Measurements from ENCODE around the gene ZNF514. TPM values are rescaled to one million over a fixed set of nuclear protein-coding genes. Genes with fewer than 3 reads are reported as not detected.
"Not testable (repeated sequence)": the region's sequence is repeated elsewhere in the genome, so short reads cannot be mapped to it uniquely, and the experiment has no call there.

ZNF514 gene
- total RNA-seq, 3 donors from 2014 or later, result 12.3 to 28.0 (median 14.8) TPM

- Histone ChIP-seq H3K4me3 (no peak overlapping the region), H3K4me1 (ENCODE audit: low read depth) (peaks cover 6% of the 10 kb centered on the region), H3K9me3 (no peaks in the 10 kb centered on the region), H3K36me3 (ENCODE audit: low read depth) (no peaks in the 10 kb centered on the region)
- intact Hi-C loops (cut with DNase I, micrococcal nuclease), result no loop called here
- no peak for DNase-seq
- TF ChIP-seq, protein P1, sequence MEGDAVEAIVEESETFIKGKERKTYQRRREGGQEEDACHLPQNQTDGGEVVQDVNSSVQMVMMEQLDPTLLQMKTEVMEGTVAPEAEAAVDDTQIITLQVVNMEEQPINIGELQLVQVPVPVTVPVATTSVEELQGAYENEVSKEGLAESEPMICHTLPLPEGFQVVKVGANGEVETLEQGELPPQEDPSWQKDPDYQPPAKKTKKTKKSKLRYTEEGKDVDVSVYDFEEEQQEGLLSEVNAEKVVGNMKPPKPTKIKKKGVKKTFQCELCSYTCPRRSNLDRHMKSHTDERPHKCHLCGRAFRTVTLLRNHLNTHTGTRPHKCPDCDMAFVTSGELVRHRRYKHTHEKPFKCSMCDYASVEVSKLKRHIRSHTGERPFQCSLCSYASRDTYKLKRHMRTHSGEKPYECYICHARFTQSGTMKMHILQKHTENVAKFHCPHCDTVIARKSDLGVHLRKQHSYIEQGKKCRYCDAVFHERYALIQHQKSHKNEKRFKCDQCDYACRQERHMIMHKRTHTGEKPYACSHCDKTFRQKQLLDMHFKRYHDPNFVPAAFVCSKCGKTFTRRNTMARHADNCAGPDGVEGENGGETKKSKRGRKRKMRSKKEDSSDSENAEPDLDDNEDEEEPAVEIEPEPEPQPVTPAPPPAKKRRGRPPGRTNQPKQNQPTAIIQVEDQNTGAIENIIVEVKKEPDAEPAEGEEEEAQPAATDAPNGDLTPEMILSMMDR (IDR thresholded peaks at IDR 0.05), result no peak
- no peak for ATAC-seq
Observed at GRCh38 chr2:95203911-95204310, 44.3 kb upstream of the ZNF514 start.

- ATAC-seq; H3K4me3 ChIP-seq; intact Hi-C loops (cut with DNase I, micrococcal nuclease); H3K9me3 ChIP-seq; H3K4me1 ChIP-seq (ENCODE audit: low read depth); H3K36me3 ChIP-seq (ENCODE audit: low read depth): not testable (repeated sequence)
- DNase-seq, result peak in 2 of 3 donors; percentile 77 to 80
Observed at GRCh38 chr2:95192956-95193355, 33.3 kb upstream of the ZNF514 start.

GRCh38 chr2:95185973-95186372 is 26.3 kb upstream of the ZNF514 start:
- TF ChIP-seq, protein P1 (IDR thresholded peaks at IDR 0.05), result no peak
- Histone ChIP-seq H3K4me1 (ENCODE audit: low read depth) (no peaks in the 10 kb centered on the region), H3K9me3 (no peaks in the 10 kb centered on the region), H3K36me3 (ENCODE audit: low read depth) (no peaks in the 10 kb centered on the region), H3K4me3 (no peak overlapping the region)
- DNase-seq, result no peak
- intact Hi-C loops (cut with DNase I, micrococcal nuclease), result no loop called here
- ATAC-seq, result no peak

- DNase-seq (no peak), ATAC-seq (no peak)
- no peak overlapping the region for H3K4me3 ChIP-seq
- H3K36me3 ChIP-seq (ENCODE audit: low read depth), result peaks cover 5% of the 10 kb centered on the region
- intact Hi-C loops (cut with DNase I, micrococcal nuclease), result no loop called here
- TF ChIP-seq, protein P1 (IDR thresholded peaks at IDR 0.05), result no peak
- no peaks in the 10 kb centered on the region for H3K9me3 ChIP-seq
- no peaks in the 10 kb centered on the region for H3K4me1 ChIP-seq (ENCODE audit: low read depth)
Observed at GRCh38 chr2:95185197-95185596, 25.5 kb upstream of the ZNF514 start.

DNA sequence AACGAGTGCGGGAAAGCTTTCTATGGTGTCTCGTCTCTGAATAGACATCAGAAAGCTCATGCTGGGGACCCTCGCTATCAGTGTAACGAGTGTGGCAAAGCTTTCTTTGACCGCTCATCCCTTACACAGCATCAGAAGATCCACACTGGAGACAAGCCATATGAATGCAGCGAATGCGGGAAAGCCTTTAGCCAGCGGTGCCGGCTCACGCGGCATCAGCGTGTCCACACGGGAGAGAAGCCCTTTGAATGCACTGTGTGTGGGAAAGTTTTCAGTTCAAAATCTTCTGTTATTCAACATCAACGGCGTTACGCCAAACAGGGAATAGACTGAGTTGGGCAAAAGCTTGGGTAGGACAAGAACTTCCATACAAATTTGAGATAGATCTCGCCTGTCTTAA is 22.1 kb upstream of the ZNF514 start:
- Histone ChIP-seq H3K4me1 (ENCODE audit: low read depth) (no peaks in the 10 kb centered on the region), H3K4me3 (no peak overlapping the region), H3K9me3 (no peaks in the 10 kb centered on the region), H3K36me3 (ENCODE audit: low read depth) (peaks cover 7% of the 10 kb centered on the region)
- no peak for ATAC-seq
- TF ChIP-seq, protein P1 (IDR thresholded peaks at IDR 0.05), result no peak
- no peak for DNase-seq
- intact Hi-C loops (cut with DNase I, micrococcal nuclease), result no loop called here

DNA sequence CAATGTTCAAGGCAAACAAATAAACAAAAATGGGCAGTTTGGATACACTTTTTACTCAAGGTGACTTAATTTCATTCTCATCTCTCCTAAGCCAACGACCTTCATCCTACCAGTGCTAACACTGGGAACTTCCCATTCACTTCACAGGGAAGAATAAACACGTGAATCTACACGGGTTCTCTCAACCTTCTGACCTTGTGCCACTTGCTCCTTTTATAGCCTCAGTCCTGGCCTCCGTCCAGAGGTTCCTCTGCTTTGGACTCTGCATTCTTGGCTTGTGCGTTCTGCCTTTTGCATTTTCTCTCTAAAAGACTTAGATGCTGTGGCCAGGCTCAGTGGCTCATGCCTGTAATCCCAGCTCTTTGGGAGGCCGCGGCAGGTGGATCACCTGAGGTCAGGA is 19.8 kb upstream of the ZNF514 start:
- peak in 1 of 3 donors; percentile 20 for DNase-seq
- TF ChIP-seq, protein P1 (IDR thresholded peaks at IDR 0.05), result no peak
- Histone ChIP-seq H3K36me3 (ENCODE audit: low read depth) (peaks cover 7% of the 10 kb centered on the region), H3K9me3 (no peaks in the 10 kb centered on the region), H3K4me1 (ENCODE audit: low read depth) (no peaks in the 10 kb centered on the region), H3K4me3 (no peak overlapping the region)
- intact Hi-C loops (cut with DNase I, micrococcal nuclease), result no loop called here
- ATAC-seq, result peak; percentile 42

Data from mucosa of descending colon (tissue), 3 donors.